ENCODE results near the gene RPUSD4.

- TF ChIP-seq POLR2AphosphoS5 (IDR thresholded peaks at IDR 0.05) (no peak), CTCF (IDR thresholded peaks at IDR 0.05) (no peak), EP300 (IDR thresholded peaks at IDR 0.05) (no peak)
These were observed 19.9 kb downstream of the RPUSD4 start for GRCh38 chr11:126191379-126192073.

Data from esophagus muscularis mucosa (tissue), 4 donors.